HUES64 (cell line): ENCODE results near the gene ERC1.
"Not testable (repeated sequence)": the region's sequence is repeated elsewhere in the genome, so short reads cannot be mapped to it uniquely, and the experiment has no call there.

Experiments
- H3K27ac ChIP-seq: 2 replicates; pipeline ENCODE4 v1.7.0; 2013; ENCODE audit warnings: low read depth, low read length, inconsistent platforms
- H3K27me3 ChIP-seq: 2 replicates; pipeline ENCODE4 v1.6.1; 2013; ENCODE audit warnings: mild to moderate bottlenecking, low read length; ENCODE audit not compliant: insufficient read depth
- H3K36me3 ChIP-seq: 2 replicates; pipeline ENCODE4 v1.6.1; 2013; ENCODE audit warnings: mild to moderate bottlenecking, low read length; ENCODE audit not compliant: insufficient read depth
- H3K4me1 ChIP-seq: 2 replicates; pipeline ENCODE4 v1.6.1; 2013; ENCODE audit warnings: mild to moderate bottlenecking, low read length, moderate library complexity; ENCODE audit not compliant: insufficient read depth
- H3K4me3 ChIP-seq: 2 replicates; pipeline ENCODE4 v1.5.1; 2013; ENCODE audit warnings: mild to moderate bottlenecking, low read length, moderate library complexity
- H3K9ac ChIP-seq: 2 replicates; pipeline ENCODE4 v1.6.1; 2013; ENCODE audit warnings: mild to moderate bottlenecking, low read depth, low read length
- H3K9me3 ChIP-seq: 2 replicates; pipeline ENCODE4 v1.6.1; 2013; ENCODE audit warnings: low read depth, low read length; ENCODE audit not compliant: insufficient read depth
- WGBS: fragments of 150-250, 120-280 bp; methylation state at CpG from one replicate; pipeline ENCODE4 v1.1.7; 2013; ENCODE audit warnings: missing lambda C conversion rate; 5-methylcytosine and 5-hydroxymethylcytosine counted together

ERC1 gene

DNA sequence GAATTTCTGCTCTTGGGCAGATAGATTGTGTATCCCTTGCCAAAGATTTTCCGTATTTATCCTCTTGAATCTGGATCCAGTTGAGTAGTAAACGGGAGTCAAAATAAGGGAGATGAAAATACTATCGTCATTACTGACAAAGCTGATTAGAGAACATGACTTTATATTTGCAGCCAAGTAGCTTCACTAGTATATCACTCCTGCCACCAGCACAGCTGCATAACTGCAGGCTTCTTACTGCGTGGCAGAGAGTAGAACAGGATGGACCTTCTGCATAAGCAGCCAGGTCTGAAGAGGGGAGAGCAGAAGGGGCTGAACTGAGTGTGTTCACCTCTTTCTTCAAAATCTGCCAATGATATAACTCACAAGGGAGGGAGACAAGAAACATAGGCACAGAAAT is 319.6 kb downstream of the ERC1 start:
- Histone ChIP-seq H3K9ac (no peak overlapping the region), H3K4me3 (no peak overlapping the region), H3K27ac (no peak overlapping the region), H3K9me3 (0 out of 2 replicates have a peak, but pooled peaks cover 5% of the 10 kb centered on the region), H3K27me3 (no peaks in the 10 kb centered on the region), H3K4me1 (no peaks in the 10 kb centered on the region), H3K36me3 (no peaks in the 10 kb centered on the region)
- 93% methylated on average over 4 of the region's 4 CpGs for WGBS

- Histone ChIP-seq H3K9ac (no peak overlapping the region), H3K27me3 (no peaks in the 10 kb centered on the region), H3K4me1 (no peaks in the 10 kb centered on the region), H3K27ac (no peak overlapping the region), H3K36me3 (no peaks in the 10 kb centered on the region), H3K9me3 (0 out of 2 replicates have a peak, but pooled peaks cover 5% of the 10 kb centered on the region), H3K4me3 (no peak overlapping the region)
- whole genome bisulfite sequencing = 86% methylated on average over 1 of the region's 1 CpG
Observed at GRCh38 chr12:1311145-1311544, 320.1 kb downstream of the ERC1 start.

DNA sequence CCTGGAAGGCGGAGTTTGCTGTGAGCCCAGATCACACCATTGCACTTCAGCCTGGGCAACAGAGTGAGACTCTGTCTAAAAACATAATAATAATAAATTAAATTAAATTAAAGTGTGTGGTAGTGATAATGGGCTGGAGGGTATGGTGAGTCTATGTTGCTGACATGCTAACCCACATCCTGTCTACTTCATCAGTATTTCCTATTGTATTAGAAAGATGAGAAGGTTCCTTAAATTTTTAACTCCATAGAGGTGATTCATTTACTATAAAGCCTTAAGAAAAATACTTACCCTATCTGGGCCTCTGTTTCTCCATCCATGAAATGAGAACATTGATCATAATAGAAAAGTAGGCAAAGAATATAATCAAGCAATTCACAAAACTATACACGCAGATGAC is 322.9 kb downstream of the ERC1 start:
- Histone ChIP-seq H3K4me3 (no peak overlapping the region), H3K36me3 (no peaks in the 10 kb centered on the region), H3K9ac (no peak overlapping the region), H3K4me1 (peaks cover 13% of the 10 kb centered on the region), H3K27me3 (no peaks in the 10 kb centered on the region), H3K27ac (no peak overlapping the region), H3K9me3 (0 out of 2 replicates have a peak, but pooled peaks cover 5% of the 10 kb centered on the region)
- WGBS = 90% methylated on average over 1 of the region's 2 CpGs

- no CpG with 5 or more reads among the region's 1 CpG for WGBS
- Histone ChIP-seq H3K9me3 (0 out of 2 replicates have a peak, but pooled peaks cover 5% of the 10 kb centered on the region), H3K4me1 (peaks cover 15% of the 10 kb centered on the region)
Observed at GRCh38 chr12:1314523-1314922, 323.5 kb downstream of the ERC1 start.

GRCh38 chr12:1316991-1317390 is 326.0 kb downstream of the ERC1 start:
- H3K36me3 ChIP-seq, H3K9ac ChIP-seq, H3K4me3 ChIP-seq, H3K27me3 ChIP-seq, H3K27ac ChIP-seq, H3K9me3 ChIP-seq: not testable (repeated sequence)
- peaks cover 15% of the 10 kb centered on the region for H3K4me1 ChIP-seq
- 98% methylated on average over 4 of the region's 5 CpGs for WGBS

More at GRCh38 chr12:1314523-1314922, 323.5 kb downstream of the ERC1 start:
- Histone ChIP-seq H3K36me3 (no peaks in the 10 kb centered on the region), H3K27me3 (no peaks in the 10 kb centered on the region), H3K4me3 (no peak overlapping the region), H3K9ac (no peak overlapping the region), H3K27ac (no peak overlapping the region)

DNA sequence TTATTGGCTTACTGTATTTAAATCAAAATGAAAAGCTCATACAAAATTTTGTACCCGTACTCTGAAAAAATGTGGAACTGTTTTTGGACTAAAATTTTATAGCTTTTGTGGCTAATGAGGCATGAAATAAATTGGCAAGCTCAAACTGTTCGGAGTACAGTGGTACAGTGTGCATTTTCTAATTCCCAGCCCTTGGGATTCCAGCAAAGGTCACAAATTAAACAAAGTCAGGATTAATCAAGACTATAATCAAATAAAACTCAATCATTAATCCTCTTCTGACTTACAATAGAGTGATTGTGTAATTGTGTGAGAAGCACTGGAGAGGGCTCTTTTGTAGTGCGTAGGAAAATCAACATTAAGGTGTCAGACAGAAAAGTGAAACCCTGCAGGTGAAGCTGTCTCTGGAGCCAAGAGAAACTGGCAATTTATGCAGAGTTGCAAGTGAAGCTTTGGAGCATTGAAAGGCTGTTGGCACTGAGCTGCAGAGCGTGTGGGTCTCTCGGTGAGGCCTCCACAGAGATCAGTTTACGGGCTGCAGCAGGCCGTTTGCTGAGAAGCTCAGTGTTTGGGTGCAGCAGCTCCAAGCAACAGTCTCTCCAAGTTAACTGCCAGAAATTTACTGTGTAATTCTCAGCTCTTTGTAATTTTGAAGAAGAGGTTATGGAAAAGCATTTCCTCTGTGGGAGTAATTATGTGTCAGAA is 327.5 kb downstream of the ERC1 start:
- Histone ChIP-seq H3K9me3 (0 out of 2 replicates have a peak, but pooled peaks cover 5% of the 10 kb centered on the region), H3K9ac (no peak overlapping the region), H3K4me1 (peaks cover 15% of the 10 kb centered on the region), H3K36me3 (no peaks in the 10 kb centered on the region), H3K4me3 (no peak overlapping the region), H3K27ac (peak overlapping the region; percentile 3; the same call in 1 of the 2 replicates), H3K27me3 (no peaks in the 10 kb centered on the region)
- 43% methylated on average over 7 of the region's 7 CpGs for WGBS

DNA sequence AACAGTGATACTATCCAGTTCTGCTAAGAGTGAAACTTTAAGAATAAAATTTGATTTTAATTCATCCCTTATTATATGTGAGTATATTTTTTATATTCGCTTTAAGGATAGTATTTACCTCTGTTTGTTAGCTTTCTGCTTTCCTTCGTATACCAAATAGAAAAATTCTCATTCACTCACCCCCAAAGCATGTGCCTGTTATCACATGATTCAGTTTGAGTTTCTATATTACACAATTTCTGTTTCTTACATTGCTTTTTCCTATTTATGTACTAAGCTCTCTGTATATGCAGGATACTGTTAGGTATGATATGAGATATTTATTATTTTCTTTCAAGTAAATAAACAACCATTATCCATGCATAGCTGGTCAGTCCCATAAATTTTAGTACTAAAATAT is 328.2 kb downstream of the ERC1 start:
- H3K36me3 ChIP-seq = no peaks in the 10 kb centered on the region
- H3K9ac ChIP-seq = no peak overlapping the region
- 0 out of 2 replicates have a peak, but pooled peaks cover 3% of the 10 kb centered on the region for H3K9me3 ChIP-seq
- H3K4me1 ChIP-seq = peaks cover 15% of the 10 kb centered on the region
- H3K27ac ChIP-seq = no peak overlapping the region
- 80% methylated on average over 1 of the region's 2 CpGs for WGBS
- no peaks in the 10 kb centered on the region for H3K27me3 ChIP-seq
- no peak overlapping the region for H3K4me3 ChIP-seq

DNA sequence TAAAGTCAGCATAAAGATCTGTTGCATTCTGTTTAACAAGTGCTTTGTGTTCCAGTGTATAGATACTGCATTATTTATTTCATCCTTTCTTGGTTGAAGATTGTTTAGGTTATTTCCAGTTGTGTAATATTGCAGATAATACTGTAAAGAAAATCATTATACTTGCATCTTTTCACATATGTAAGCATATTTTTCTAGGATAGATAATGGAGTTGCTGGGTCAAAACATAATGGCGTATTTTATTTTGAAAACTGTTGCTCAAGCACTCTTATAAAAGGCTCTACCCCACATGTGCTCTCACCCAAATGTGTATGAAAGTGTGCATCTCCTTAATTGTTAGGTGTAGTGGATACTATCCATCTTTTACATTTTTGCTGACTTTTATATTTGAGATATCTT is 329.0 kb downstream of the ERC1 start:
- H3K4me3 ChIP-seq = no peak overlapping the region
- no peak overlapping the region for H3K27ac ChIP-seq
- H3K27me3 ChIP-seq = no peaks in the 10 kb centered on the region
- no peaks in the 10 kb centered on the region for H3K9me3 ChIP-seq
- H3K4me1 ChIP-seq = peaks cover 15% of the 10 kb centered on the region
- H3K36me3 ChIP-seq = no peaks in the 10 kb centered on the region
- H3K9ac ChIP-seq = no peak overlapping the region
- WGBS = no CpG with 5 or more reads among the region's 1 CpG

DNA sequence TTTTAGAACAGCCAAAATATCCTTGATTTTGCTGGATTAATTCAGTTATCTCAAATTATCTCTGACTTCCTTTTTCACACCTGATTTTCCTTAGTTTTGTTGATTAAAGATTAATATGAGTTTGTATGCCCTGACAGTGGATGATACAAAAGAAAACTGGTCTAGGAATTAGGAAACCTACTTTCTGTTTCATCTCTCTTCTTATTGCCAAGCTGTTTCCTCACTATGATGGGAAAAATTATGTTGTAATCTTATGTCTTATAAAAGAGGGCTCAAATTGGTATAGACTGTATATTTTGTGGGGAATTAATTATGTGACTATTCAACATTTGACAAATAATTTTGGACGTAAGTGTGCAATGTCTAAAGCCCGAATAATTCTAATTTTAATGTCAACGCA is 331.8 kb downstream of the ERC1 start:
- H3K4me1 ChIP-seq = peaks cover 13% of the 10 kb centered on the region
- WGBS = 97% methylated on average over 3 of the region's 3 CpGs

GRCh38 chr12:1324099-1324498 is 333.1 kb downstream of the ERC1 start:
- no peaks in the 10 kb centered on the region for H3K27me3 ChIP-seq
- H3K9ac ChIP-seq = no peak overlapping the region
- H3K27ac ChIP-seq = no peak overlapping the region
- WGBS = 78% methylated on average over 4 of the region's 4 CpGs
- H3K4me3 ChIP-seq = no peak overlapping the region
- no peaks in the 10 kb centered on the region for H3K9me3 ChIP-seq
- no peaks in the 10 kb centered on the region; the same call in 1 of the 2 replicates for H3K4me1 ChIP-seq
- no peaks in the 10 kb centered on the region for H3K36me3 ChIP-seq

More for the DNA sequence above, 331.8 kb downstream of the ERC1 start:
- Histone ChIP-seq H3K4me3 (no peak overlapping the region), H3K27me3 (no peaks in the 10 kb centered on the region), H3K9ac (no peak overlapping the region), H3K36me3 (no peaks in the 10 kb centered on the region), H3K9me3 (no peaks in the 10 kb centered on the region), H3K27ac (no peak overlapping the region)

- Histone ChIP-seq H3K27ac (no peak overlapping the region), H3K9ac (no peak overlapping the region), H3K9me3 (no peaks in the 10 kb centered on the region), H3K27me3 (no peaks in the 10 kb centered on the region), H3K4me3 (no peak overlapping the region), H3K36me3 (no peaks in the 10 kb centered on the region), H3K4me1 (no peaks in the 10 kb centered on the region)
- 90% methylated on average over 4 of the region's 5 CpGs for WGBS
Observed at GRCh38 chr12:1324910-1325309, 333.9 kb downstream of the ERC1 start.
